Hepatocyte (in vitro differentiated cells): Measurements from ENCODE around the gene TBX15. TPM values are rescaled to one million over a fixed set of nuclear protein-coding genes. Genes with fewer than 3 reads are reported as not detected.

ENCODE experiments used
- DNase-seq: peaks from one replicate; pipeline ENCODE4 v3.0.0-alpha.2; 2016; ENCODE audit warnings: low spot score
- H2AFZ ChIP-seq: fragments of 200-600 bp; sonication (generic); 2 replicates; pipeline ENCODE4 v1.6.0; 2016; ENCODE audit warnings: antibody characterized with exemption, mild to moderate bottlenecking
- H3K27ac ChIP-seq: fragments of 200-600 bp; sonication (generic); 2 replicates; pipeline ENCODE4 v1.5.1; 2016; ENCODE audit warnings: mild to moderate bottlenecking
- H3K27me3 ChIP-seq: fragments of 200-600 bp; sonication (generic); 2 replicates; pipeline ENCODE4 v1.6.1; 2016
- H3K36me3 ChIP-seq: fragments of 200-600 bp; sonication (generic); replicated peaks from 2 replicates; pipeline ENCODE4 v1.5.1; 2016; ENCODE audit warnings: low read depth; ENCODE audit not compliant: insufficient read depth
- H3K4me1 ChIP-seq: fragments of 200-600 bp; sonication (generic); 2 replicates; pipeline ENCODE4 v1.5.1; 2016; ENCODE audit warnings: mild to moderate bottlenecking, moderate library complexity; ENCODE audit not compliant: insufficient read depth
- H3K4me2 ChIP-seq: fragments of 200-600 bp; sonication (generic); 2 replicates; pipeline ENCODE4 v1.6.0; 2016
- H3K4me3 ChIP-seq: fragments of 200-600 bp; sonication (generic); 2 replicates; pipeline ENCODE4 v1.5.1; 2016; ENCODE audit warnings: mild to moderate bottlenecking
- H3K79me2 ChIP-seq: fragments of 200-600 bp; sonication (generic); 2 replicates; pipeline ENCODE4 v1.6.0; 2017; ENCODE audit warnings: mild to moderate bottlenecking
- H3K9me2 ChIP-seq: fragments of 200-600 bp; sonication (generic); replicated peaks from 2 replicates; pipeline ENCODE4 v1.6.0; 2017; ENCODE audit warnings: mild to moderate bottlenecking; ENCODE audit not compliant: insufficient read depth
- H3K9me3 ChIP-seq: fragments of 200-600 bp; sonication (generic); 2 replicates; pipeline ENCODE4 v1.5.1; 2016; ENCODE audit warnings: low read depth, mild to moderate bottlenecking
- H4K20me1 ChIP-seq: fragments of 200-600 bp; sonication (generic); 2 replicates; pipeline ENCODE4 v1.6.0; 2016; ENCODE audit warnings: mild to moderate bottlenecking; ENCODE audit not compliant: insufficient read depth, poor library complexity, severe bottlenecking
- CTCF ChIP-seq: fragments of 200-600 bp; sonication (generic); IDR thresholded peaks from 2 replicates; pipeline ENCODE4 v1.5.1; 2016; ENCODE audit warnings: antibody characterized with exemption, mild to moderate bottlenecking; ENCODE audit not compliant: poor library complexity
- EZH2 ChIP-seq: fragments of 200-600 bp; sonication (generic); IDR thresholded peaks from 2 replicates; pipeline ENCODE4 v1.6.1; 2016; ENCODE audit warnings: antibody characterized with exemption, mild to moderate bottlenecking, borderline replicate concordance
- EZH2phosphoT487 ChIP-seq: fragments of 200-600 bp; sonication (generic); IDR thresholded peaks from one replicate; pipeline ENCODE4 v1.6.1; 2018; ENCODE audit warnings: antibody characterized with exemption, mild to moderate bottlenecking, low read depth, moderate library complexity; ENCODE audit not compliant: unreplicated experiment, severe bottlenecking
- WGBS: methylation state at CpG from one replicate; pipeline ENCODE4 v1.1.6; 2016; ENCODE audit warnings: low lambda C conversion rate; ENCODE audit errors: missing lambda C conversion rate; 5-methylcytosine and 5-hydroxymethylcytosine counted together
- polyA plus RNA-seq: library from polyadenylated mRNA; unstranded; fragments of >200 nt; fragmentation: Nextera tagmentation; extraction: Ambion mirVana; gene quantifications from 2 replicates; pipeline ENCODE4 v1.2.1, GENCODE V29; 2016
- total RNA-seq: library from RNA; depleted of rRNA; stranded (reverse); fragments of >200 nt; gene quantifications from 2 replicates; pipeline ENCODE4 v1.2.3, GENCODE V29; 2014

TBX15 gene
- total and polyA plus RNA-seq, 2 experiments from 2014 or later, result 1.6 to 3.8 TPM

GRCh38 chr1:118960567-118961136 is 27.5 kb downstream of the TBX15 start:
- Histone ChIP-seq H3K4me1 (peaks cover 12% of the 10 kb centered on the region), H3K9me3 (no peaks in the 10 kb centered on the region), H3K79me2 (no peaks in the 10 kb centered on the region), H3K36me3 (no peaks in the 10 kb centered on the region), H3K9me2 (no peaks in the 10 kb centered on the region), H3K27me3 (no peaks in the 10 kb centered on the region), H3K27ac (peak overlapping the region; percentile 92), H3K4me2 (peak overlapping the region; percentile 23), H4K20me1 (no peaks in the 10 kb centered on the region), H2AFZ (no peak overlapping the region), H3K4me3 (no peak overlapping the region)
- 34% methylated on average over 7 of the region's 7 CpGs for WGBS
- DNase-seq, result peak; percentile 89
- no peak for TF ChIP-seq EZH2
- TF ChIP-seq CTCF, result no peak
- TF ChIP-seq EZH2phosphoT487, result no peak

GRCh38 chr1:118960026-118960561 is 28.0 kb downstream of the TBX15 start:
- 61% methylated on average over 7 of the region's 7 CpGs for WGBS
- Histone ChIP-seq H3K27ac (peak overlapping the region; percentile 92), H3K4me1 (peaks cover 12% of the 10 kb centered on the region), H3K79me2 (no peaks in the 10 kb centered on the region), H4K20me1 (no peaks in the 10 kb centered on the region), H3K4me2 (peak overlapping the region; percentile 23), H3K27me3 (no peaks in the 10 kb centered on the region), H3K36me3 (no peaks in the 10 kb centered on the region), H3K9me3 (no peaks in the 10 kb centered on the region), H2AFZ (no peak overlapping the region), H3K9me2 (no peaks in the 10 kb centered on the region), H3K4me3 (no peak overlapping the region)
- peak; percentile 53 for DNase-seq
- TF ChIP-seq CTCF (no peak), EZH2 (no peak), EZH2phosphoT487 (no peak)

DNA sequence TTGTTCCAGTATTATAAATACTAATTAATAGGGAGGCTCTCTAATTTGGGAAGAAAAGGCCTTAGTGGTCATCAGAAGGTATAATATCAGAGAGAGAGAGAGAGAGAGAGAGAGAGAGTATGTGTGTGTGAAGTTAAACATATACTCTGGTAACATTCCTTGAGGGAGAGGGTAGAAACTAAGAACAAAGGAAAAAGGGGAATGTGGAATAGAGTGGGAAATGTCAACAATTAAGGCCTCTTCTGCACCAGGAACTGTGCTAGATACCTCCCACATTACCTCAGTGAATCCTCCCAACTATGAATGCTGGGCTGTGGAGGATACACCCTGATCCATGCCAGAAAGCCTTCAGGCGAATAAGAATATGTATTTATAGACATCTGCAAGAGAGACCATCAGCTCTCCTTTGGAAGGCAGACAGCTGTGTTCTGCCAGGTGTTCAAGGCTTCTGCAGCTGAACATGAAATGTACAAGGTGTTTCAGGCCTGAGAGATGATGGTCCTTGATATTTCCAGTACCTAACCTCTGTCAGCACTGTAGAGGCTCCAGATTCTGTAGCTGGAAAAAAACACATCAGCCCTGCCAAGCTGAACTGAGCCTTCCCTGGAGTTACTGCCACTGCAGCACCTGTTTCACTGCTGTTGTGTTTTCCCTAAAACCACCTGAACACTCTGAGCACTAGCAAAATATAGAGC is 29.1 kb downstream of the TBX15 start:
- Histone ChIP-seq H3K9me3 (no peaks in the 10 kb centered on the region), H3K4me3 (no peak overlapping the region), H4K20me1 (no peaks in the 10 kb centered on the region), H3K27ac (peak overlapping the region; percentile 92), H3K4me2 (no peak overlapping the region), H3K27me3 (no peaks in the 10 kb centered on the region), H2AFZ (no peak overlapping the region), H3K9me2 (no peaks in the 10 kb centered on the region), H3K79me2 (no peaks in the 10 kb centered on the region), H3K36me3 (no peaks in the 10 kb centered on the region), H3K4me1 (peaks cover 12% of the 10 kb centered on the region)
- TF ChIP-seq EZH2phosphoT487 (no peak), EZH2 (no peak), CTCF (no peak)
- WGBS, result 89% methylated on average over 1 of the region's 1 CpG
- no peak for DNase-seq
